IMR-90 (cell line): Measurements from ENCODE around the gene SMIM9. TPM values are rescaled to one million over a fixed set of nuclear protein-coding genes. Genes with fewer than 3 reads are reported as not detected.

Experiments
- ATAC-seq: fragments of 200-7000 bp; cut with Tn5 transposase; 2 replicates; pipeline ENCODE4 v1.9.1; 2020; ENCODE audit warnings: low read depth, mild to moderate bottlenecking, moderate library complexity
- BruUV-seq: library from RNA; stranded (reverse); fragments of 400-500 nt; replicated peaks from 2 replicates; lab custom pipeline; 2021; lab: Mats Ljungman, UMichigan
- CTCF ChIA-PET: fragments of 300-600 bp; formaldehyde crosslinking; extraction: SDS; loops from one replicate; lab custom pipeline; 2021; ENCODE audit warnings: antibody characterized with exemption; lab: Yijun Ruan, JAX
- POLR2A ChIA-PET: fragments of 300-600 bp; sonication (Branson Sonifier 250); formaldehyde crosslinking; loops from one replicate; lab custom pipeline; 2022; ENCODE audit warnings: antibody characterized with exemption; ENCODE audit not compliant: unreplicated experiment; lab: Charles Lee
- DNase-seq: peaks from one replicate; pipeline ENCODE4 v3.0.0; 2013
- H2AFZ ChIP-seq: replicated peaks from 2 replicates; pipeline ENCODE3; 2013; ENCODE audit warnings: low read length, mild to moderate bottlenecking; ENCODE audit not compliant: poor library complexity
- H2AK5ac ChIP-seq: 2 replicates; pipeline ENCODE4 v1.6.1; 2013; ENCODE audit warnings: low read depth, low read length, inconsistent platforms
- H2AK9ac ChIP-seq: replicated peaks from 2 replicates; pipeline ENCODE3; 2013; ENCODE audit warnings: mild to moderate bottlenecking, low read depth, low read length, moderate library complexity; ENCODE audit not compliant: poor library complexity
- H2BK120ac ChIP-seq: 2 replicates; pipeline ENCODE4 v1.6.1; 2013; ENCODE audit warnings: low read depth, low read length, inconsistent platforms
- H2BK15ac ChIP-seq: 3 replicates; pipeline ENCODE4 v1.6.1; 2013; ENCODE audit warnings: low read depth, low read length, inconsistent platforms
- H2BK20ac ChIP-seq: 2 replicates; pipeline ENCODE4 v1.6.1; 2013; ENCODE audit warnings: low read depth, mild to moderate bottlenecking, inconsistent platforms, low read length, moderate library complexity
- H2BK5ac ChIP-seq: 2 replicates; pipeline ENCODE4 v1.6.1; 2013; ENCODE audit warnings: mild to moderate bottlenecking, low read depth, low read length, inconsistent platforms; ENCODE audit not compliant: poor library complexity, severe bottlenecking
- H3K14ac ChIP-seq: replicated peaks from 2 replicates; pipeline ENCODE4 v1.6.1; 2013; ENCODE audit warnings: low read depth, low read length, inconsistent platforms
- H3K18ac ChIP-seq: 2 replicates; pipeline ENCODE4 v1.6.1; 2013; ENCODE audit warnings: low read depth, low read length, control low read depth
- H3K23ac ChIP-seq: 2 replicates; pipeline ENCODE4 v1.6.1; 2013; ENCODE audit warnings: low read depth, low read length, inconsistent platforms
- H3K27ac ChIP-seq: 2 replicates; pipeline ENCODE4 v1.5.1; 2013; ENCODE audit warnings: mild to moderate bottlenecking, control low read depth, low read length; ENCODE audit not compliant: insufficient read depth
- H3K27me3 ChIP-seq: 2 replicates; pipeline ENCODE4 v1.6.1; 2013; ENCODE audit warnings: low read length; ENCODE audit not compliant: control insufficient read depth, insufficient read depth
- H3K36me3 ChIP-seq: 2 replicates; pipeline ENCODE4 v1.6.1; 2013; ENCODE audit warnings: low read length, mixed read lengths; ENCODE audit not compliant: control insufficient read depth, insufficient read depth
- H3K4ac ChIP-seq: 2 replicates; pipeline ENCODE4 v1.6.1; 2013; ENCODE audit warnings: low read depth, low read length, inconsistent platforms
- H3K4me1 ChIP-seq: 2 replicates; pipeline ENCODE4 v1.6.1; 2013; ENCODE audit warnings: low read length, mixed read lengths; ENCODE audit not compliant: control insufficient read depth, insufficient read depth
- H3K4me2 ChIP-seq: 2 replicates; pipeline ENCODE4 v1.6.1; 2013; ENCODE audit warnings: low read depth, mild to moderate bottlenecking, control low read depth, low read length, moderate library complexity
- H3K4me3 ChIP-seq: 2 replicates; pipeline ENCODE4 v1.5.1; 2013; ENCODE audit warnings: low read depth, mild to moderate bottlenecking, control low read depth, low read length, moderate library complexity; ENCODE audit not compliant: insufficient read depth
- H3K56ac ChIP-seq: 2 replicates; pipeline ENCODE4 v1.6.1; 2013; ENCODE audit warnings: low read length, inconsistent platforms; ENCODE audit not compliant: insufficient read depth; ENCODE audit errors: extremely low read depth
- H3K79me1 ChIP-seq, 2 experiments: 2 replicates each; pipeline ENCODE4 v1.6.1; 2013; ENCODE audit warnings: low read length in 2 of 2, inconsistent platforms in 1 of 2, low read depth in 1 of 2
- H3K9ac ChIP-seq: 2 replicates; pipeline ENCODE4 v1.6.1; 2013; ENCODE audit warnings: low read depth, low read length, control low read depth
- H3K9me1 ChIP-seq: 2 replicates; pipeline ENCODE4 v1.6.1; 2013; ENCODE audit warnings: low read length, inconsistent platforms; ENCODE audit not compliant: insufficient read depth
- H3K9me3 ChIP-seq: 2 replicates; pipeline ENCODE4 v1.6.1; 2013; ENCODE audit warnings: low read length; ENCODE audit not compliant: control insufficient read depth, insufficient read depth
- H4K20me1 ChIP-seq: 2 replicates; pipeline ENCODE4 v1.6.1; 2013; ENCODE audit warnings: low read length, inconsistent platforms; ENCODE audit not compliant: insufficient read depth
- H4K5ac ChIP-seq: 2 replicates; pipeline ENCODE4 v1.6.1; 2013; ENCODE audit warnings: mild to moderate bottlenecking, low read depth, low read length, control low read depth
- H4K8ac ChIP-seq, 2 experiments: 2 replicates each; pipeline ENCODE4 v1.6.1; 2013; ENCODE audit warnings: low read depth in 2 of 2, low read length in 2 of 2, control low read depth in 1 of 2, inconsistent platforms in 1 of 2
- H4K91ac ChIP-seq: 2 replicates; pipeline ENCODE4 v1.6.1; 2013; ENCODE audit warnings: low read depth, low read length, inconsistent platforms; ENCODE audit not compliant: insufficient read depth
- CHD1 ChIP-seq: IDR thresholded peaks from 2 replicates; pipeline ENCODE4 v1.6.1; 2012; ENCODE audit warnings: low read depth, low read length, improper control_type of control experiment
- FOS ChIP-seq: fragments of 150-350 bp; IDR thresholded peaks from 2 replicates; pipeline ENCODE4 v1.6.1; 2016; ENCODE audit warnings: low read depth, low read length
- MAZ ChIP-seq: IDR thresholded peaks from 2 replicates; pipeline ENCODE4 v1.6.1; 2012; ENCODE audit warnings: low read depth, mild to moderate bottlenecking, low read length, improper control_type of control experiment, moderate library complexity, borderline replicate concordance
- RCOR1 ChIP-seq: IDR thresholded peaks from 2 replicates; pipeline ENCODE4 v1.6.1; 2012; ENCODE audit warnings: mild to moderate bottlenecking, low read length, improper control_type of control experiment; ENCODE audit not compliant: insufficient replicate concordance
- WGBS, 2 experiments: methylation state at CpG; one replicate each; pipeline versions ENCODE4 v1.1.5 to v1.1.7; 2013; ENCODE audit warnings: missing lambda C conversion rate in 2 of 2; ENCODE audit not compliant: insufficient read length in 1 of 2; ENCODE audit errors: extremely low coverage in 2 of 2; 5-methylcytosine and 5-hydroxymethylcytosine counted together
- dilution Hi-C: fragments of 300-500 bp; cut with HindIII; formaldehyde crosslinking; loops from one replicate; pipeline ENCODE4 v1.14.3; 2018; ENCODE audit warnings: low sequenced_read_pairs; ENCODE audit not compliant: unreplicated experiment
- in situ Hi-C: fragments of 300-500 bp; cut with MboI; formaldehyde crosslinking; loops from 3 replicates; pipeline ENCODE4 v1.14.3; 2019; ENCODE audit warnings: low sequenced_read_pairs, inconsistent platforms, mixed read lengths
- intact Hi-C: fragments of 100-400 bp; cut with micrococcal nuclease; formaldehyde crosslinking; loops from 2 replicates; pipeline ENCODE4 v1.10.0; 2022
- polyA plus RNA-seq, 3 experiments: library from polyadenylated mRNA; depleted of rRNA; stranded (reverse); fragments of >200 nt; gene quantifications; 2 replicates each; pipeline ENCODE4 v1.2.3, GENCODE V29; 2012; ENCODE audit warnings: low replicate concordance in 1 of 3
- total RNA-seq: library from RNA; depleted of rRNA; stranded (reverse); fragments of >200 nt; gene quantifications from 2 replicates; pipeline ENCODE4 v1.2.3, GENCODE V29; 2012

The SMIM9 gene
- total and polyA plus RNA-seq, 2 of the 4 experiments (the other 2 are of a cell fraction) = not detected

DNA sequence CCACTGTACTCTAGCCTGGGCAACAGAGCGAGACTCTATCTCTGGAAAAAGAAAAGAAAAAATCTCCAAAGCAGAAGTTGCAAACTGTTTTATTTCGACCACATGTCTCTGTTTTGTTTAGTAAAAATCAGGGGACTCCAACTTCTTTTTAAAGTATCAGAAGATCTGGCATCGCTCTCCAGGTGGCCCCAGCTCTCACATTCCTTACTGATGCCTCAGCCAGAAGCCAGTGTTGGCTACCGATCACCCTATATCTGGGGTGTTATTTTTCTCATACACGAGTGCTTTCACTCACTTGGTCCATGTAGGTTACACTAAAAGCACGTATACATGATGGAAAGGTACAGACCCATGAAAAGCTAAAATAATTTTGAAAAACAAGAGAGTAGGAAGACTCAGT, 37.5 kb downstream of the SMIM9 start:
- H3K4me1 ChIP-seq = peaks cover 10% of the 10 kb centered on the region
- H2BK5ac ChIP-seq = no peak overlapping the region

More for the DNA sequence above, 37.5 kb downstream of the SMIM9 start:
- no peaks in the 10 kb centered on the region for H3K27me3 ChIP-seq
- ATAC-seq = no peak
- peaks cover 3% of the 10 kb centered on the region; the same call in 1 of the 2 replicates for H4K20me1 ChIP-seq
- H2BK20ac ChIP-seq = no peak overlapping the region
- no TSS peak for BruUV-seq
- POLR2A ChIA-PET = no interaction called here
- no peaks in the 10 kb centered on the region for H3K9me3 ChIP-seq
- no peak overlapping the region for H2AK9ac ChIP-seq
- H3K23ac ChIP-seq = no peak overlapping the region
- in situ Hi-C loops = no loop called here
- H3K56ac ChIP-seq = no peak overlapping the region
- no peak overlapping the region for H3K18ac ChIP-seq
- H3K4me3 ChIP-seq = no peak overlapping the region
- no peak overlapping the region; the same call in 1 of the 2 replicates for H3K4me2 ChIP-seq
- DNase-seq = no peak
- H3K27ac ChIP-seq = no peak overlapping the region
- 67% methylated on average over 1 of the region's 6 CpGs; no CpG with 5 or more reads in 1 of the 2 experiments for WGBS, 2 experiments
- H2AFZ ChIP-seq = no peak overlapping the region
- no peak for TF ChIP-seq CHD1
- no peak for TF ChIP-seq FOS
- TF ChIP-seq RCOR1 = no peak
- TF ChIP-seq MAZ = no peak
- no peak overlapping the region for H2AK5ac ChIP-seq
- peaks cover 17 to 20% of the 10 kb centered on the region in 2 experiments; a peak in 3 of 4 replicates for H3K79me1 ChIP-seq
- CTCF ChIA-PET = no interaction called here
- H3K9me1 ChIP-seq = 0 out of 2 replicates have a peak, but pooled peaks cover 3% of the 10 kb centered on the region
- no peak overlapping the region for H3K14ac ChIP-seq
- no peak overlapping the region for H4K8ac ChIP-seq
- H4K91ac ChIP-seq = no peak overlapping the region
- no peak overlapping the region for H4K5ac ChIP-seq
- no peak overlapping the region for H3K4ac ChIP-seq
- no peak overlapping the region for H3K9ac ChIP-seq
- no peak overlapping the region for H2BK120ac ChIP-seq
- H2BK15ac ChIP-seq = no peak overlapping the region
- H3K36me3 ChIP-seq = no peaks in the 10 kb centered on the region
- intact Hi-C loops = no loop called here
- dilution Hi-C loops = no loop called here
